Ovary (tissue), 9 donors: Measurements from ENCODE around the gene SLC22A1. TPM values are rescaled to one million over a fixed set of nuclear protein-coding genes. Genes with fewer than 3 reads are reported as not detected.
"Not testable (repeated sequence)": the region's sequence is repeated elsewhere in the genome, so short reads cannot be mapped to it uniquely, and the experiment has no call there.

Experiments
- DNase-seq, 5 donors: peaks; one replicate each; pipeline ENCODE4 v3.0.0-alpha.2; 2019 to 2020
- H3K27ac ChIP-seq, 2 donors: fragments of 200-600 bp; one replicate each; pipeline versions ENCODE4 v1.5.1 to v1.8.0; 2019 to 2022
- H3K27me3 ChIP-seq: fragments of 200-600 bp; one replicate; pipeline ENCODE4 v1.8.0; 2022
- H3K36me3 ChIP-seq: fragments of 200-600 bp; sonication (generic); one replicate; pipeline ENCODE4 v1.5.1; 2019
- H3K4me1 ChIP-seq: one replicate; pipeline ENCODE4 v1.8.1; 2013; ENCODE audit warnings: mild to moderate bottlenecking, moderate library complexity; ENCODE audit not compliant: insufficient read depth
- H3K4me3 ChIP-seq: fragments of 200-600 bp; sonication (generic); one replicate; pipeline ENCODE4 v1.5.1; 2017
- H3K9me3 ChIP-seq, 2 donors: fragments of 200-600 bp in 1 of 2; sonication (generic) in 1 of 2; one replicate each; pipeline versions ENCODE4 v1.5.1 to v1.8.1; 2013 to 2019; ENCODE audit warnings: mild to moderate bottlenecking in 1 of 2, moderate library complexity in 1 of 2
- EP300 ChIP-seq: sonication (generic); formaldehyde crosslinking; IDR thresholded peaks from one replicate; pipeline ENCODE4 v1.6.1; 2017; ENCODE audit warnings: antibody characterized with exemption
- POLR2A ChIP-seq: fragments of 450-650 bp; IDR thresholded peaks from one replicate; pipeline ENCODE4 v1.6.1; 2017; ENCODE audit warnings: antibody characterized with exemption, mild to moderate bottlenecking, moderate library complexity
- WGBS, 3 donors: extraction: QIAGEN DNeasy Blood & Tissue Kit in 1 of 3; methylation state at CpG; one replicate each; pipeline versions ENCODE4 v1.1.5 to v1.1.7; 2013 to 2017; 5-methylcytosine and 5-hydroxymethylcytosine counted together
- intact Hi-C, 4 donors: fragments of 100-400 bp; cut with DNase I; formaldehyde crosslinking; loops; one replicate each; pipeline versions ENCODE4 v1.11.0 to v1.15.1; 2022 to 2023
- polyA plus RNA-seq, 2 donors: library from polyadenylated mRNA; stranded (reverse); fragments of 200-250 nt in 1 of 2; fragments of 350-450 nt in 1 of 2; fragmentation: Illumina TruSeq in 1 of 2; extraction: RNeasy Lipid Tissue Mini Kit (QIAGEN cat#74804) in 1 of 2; gene quantifications; one replicate each; pipeline ENCODE4 v1.2.3, GENCODE V29; 2013 to 2014
- total RNA-seq, 7 donors: library from RNA; depleted of rRNA in 2 of 7; stranded (reverse); fragments of >200 nt in 2 of 7; fragmentation: NEBNext Ultra II Directional in 3 of 7; extraction: Animal tissue kit (Norgen Biotek cat#: 25700) in 3 of 7; gene quantifications; one replicate each; pipeline versions ENCODE4 v1.1.0 to v1.2.4, GENCODE V29; 2016 to 2023
- TF ChIP-seq, protein P1 (sequence below), 3 donors: fragments of 450-650 bp in 2 of 3; fragments of 200-600 bp in 1 of 3; IDR thresholded peaks; one replicate each; pipeline versions ENCODE4 v1.5.1 to v1.8.0; 2016 to 2022; ENCODE audit warnings: antibody characterized with exemption in 3 of 3, mild to moderate bottlenecking in 1 of 3
- donor health status: DM: no; HTN: no; CAD: no; lungs with moderate emphysema.
- donor health status: DM: no; HTN: no; CAD: no.
- donor health status: Bipolar disorder and iron deficiency.
- donor health status: DM: yes; HTN: yes; CAD: no.
- donor health status: DM: no; HTN: no; CAD: no.
- donor health status: DM: yes; HTN: yes; CAD: no.

Gene SLC22A1
- total and polyA plus RNA-seq, 9 donors: 0.23 to 2.4 (median 1.1) TPM; not detected in 1

DNA sequence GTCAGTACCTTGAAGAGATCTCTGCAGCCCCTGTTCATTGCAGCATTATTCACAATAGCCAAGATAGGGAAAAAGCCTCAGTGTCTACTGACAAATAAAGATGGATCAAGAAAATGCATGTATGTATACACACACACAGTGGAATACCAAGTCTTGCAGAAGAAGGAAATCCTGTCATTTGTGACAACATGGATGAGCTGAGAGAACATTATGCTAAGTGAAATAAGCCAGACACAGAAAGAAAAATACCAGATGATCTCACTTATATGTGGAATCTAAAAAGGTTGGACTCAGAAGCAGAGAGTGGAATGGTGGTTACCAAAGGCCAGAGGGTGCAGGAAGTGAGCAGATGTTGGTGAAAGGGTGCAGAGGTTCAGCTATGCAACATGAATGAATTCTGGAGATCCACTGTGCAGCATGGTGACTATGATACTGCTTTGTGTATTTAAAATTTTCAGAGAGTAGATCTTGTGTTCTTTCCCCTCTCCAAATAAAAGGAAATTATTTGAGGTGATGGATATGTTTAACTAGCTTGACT, 11.0 kb upstream of the SLC22A1 start:
- Histone ChIP-seq H3K27ac (no peak overlapping the region), H3K9me3 (no peaks in the 10 kb centered on the region), H3K36me3 (no peaks in the 10 kb centered on the region), H3K27me3 (no peaks in the 10 kb centered on the region), H3K4me1 (no peaks in the 10 kb centered on the region), H3K4me3 (no peak overlapping the region)
- no peak for TF ChIP-seq POLR2A
- TF ChIP-seq, protein P1, sequence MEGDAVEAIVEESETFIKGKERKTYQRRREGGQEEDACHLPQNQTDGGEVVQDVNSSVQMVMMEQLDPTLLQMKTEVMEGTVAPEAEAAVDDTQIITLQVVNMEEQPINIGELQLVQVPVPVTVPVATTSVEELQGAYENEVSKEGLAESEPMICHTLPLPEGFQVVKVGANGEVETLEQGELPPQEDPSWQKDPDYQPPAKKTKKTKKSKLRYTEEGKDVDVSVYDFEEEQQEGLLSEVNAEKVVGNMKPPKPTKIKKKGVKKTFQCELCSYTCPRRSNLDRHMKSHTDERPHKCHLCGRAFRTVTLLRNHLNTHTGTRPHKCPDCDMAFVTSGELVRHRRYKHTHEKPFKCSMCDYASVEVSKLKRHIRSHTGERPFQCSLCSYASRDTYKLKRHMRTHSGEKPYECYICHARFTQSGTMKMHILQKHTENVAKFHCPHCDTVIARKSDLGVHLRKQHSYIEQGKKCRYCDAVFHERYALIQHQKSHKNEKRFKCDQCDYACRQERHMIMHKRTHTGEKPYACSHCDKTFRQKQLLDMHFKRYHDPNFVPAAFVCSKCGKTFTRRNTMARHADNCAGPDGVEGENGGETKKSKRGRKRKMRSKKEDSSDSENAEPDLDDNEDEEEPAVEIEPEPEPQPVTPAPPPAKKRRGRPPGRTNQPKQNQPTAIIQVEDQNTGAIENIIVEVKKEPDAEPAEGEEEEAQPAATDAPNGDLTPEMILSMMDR (IDR thresholded peaks at IDR 0.05): no peak
- no peak for TF ChIP-seq EP300
- intact Hi-C loops: no loop called here
- DNase-seq: no peak

DNA sequence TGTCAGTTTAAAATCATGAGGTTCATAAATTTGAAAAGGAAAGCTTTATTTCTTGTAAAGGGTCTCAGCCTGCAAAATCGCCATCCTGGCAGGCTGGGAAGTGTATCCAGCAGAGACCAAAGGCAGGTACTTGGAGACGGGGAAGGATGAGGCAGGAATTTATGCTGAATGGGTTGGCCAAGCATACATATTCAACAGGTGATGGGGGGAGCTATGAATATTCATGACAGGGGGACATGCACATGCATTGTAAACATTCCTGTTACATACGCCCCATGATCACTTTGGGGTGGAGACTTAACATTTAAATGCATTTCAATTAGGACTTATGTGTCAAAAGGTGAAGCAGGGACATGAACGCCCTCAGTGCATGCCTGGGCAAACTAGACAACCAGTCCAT, 9.8 kb upstream of the SLC22A1 start:
- Histone ChIP-seq H3K4me1 (no peaks in the 10 kb centered on the region), H3K27me3 (no peaks in the 10 kb centered on the region), H3K9me3 (no peaks in the 10 kb centered on the region), H3K36me3 (no peaks in the 10 kb centered on the region), H3K27ac (no peak overlapping the region), H3K4me3 (no peak overlapping the region)
- no peak for DNase-seq
- 79 to 89% (median 87%) methylated on average over 4 of the region's 4 CpGs for WGBS, 3 donors
- no peak for TF ChIP-seq POLR2A
- TF ChIP-seq, protein P1 (IDR thresholded peaks at IDR 0.05): no peak
- TF ChIP-seq EP300: no peak
- intact Hi-C loops: no loop called here

DNA sequence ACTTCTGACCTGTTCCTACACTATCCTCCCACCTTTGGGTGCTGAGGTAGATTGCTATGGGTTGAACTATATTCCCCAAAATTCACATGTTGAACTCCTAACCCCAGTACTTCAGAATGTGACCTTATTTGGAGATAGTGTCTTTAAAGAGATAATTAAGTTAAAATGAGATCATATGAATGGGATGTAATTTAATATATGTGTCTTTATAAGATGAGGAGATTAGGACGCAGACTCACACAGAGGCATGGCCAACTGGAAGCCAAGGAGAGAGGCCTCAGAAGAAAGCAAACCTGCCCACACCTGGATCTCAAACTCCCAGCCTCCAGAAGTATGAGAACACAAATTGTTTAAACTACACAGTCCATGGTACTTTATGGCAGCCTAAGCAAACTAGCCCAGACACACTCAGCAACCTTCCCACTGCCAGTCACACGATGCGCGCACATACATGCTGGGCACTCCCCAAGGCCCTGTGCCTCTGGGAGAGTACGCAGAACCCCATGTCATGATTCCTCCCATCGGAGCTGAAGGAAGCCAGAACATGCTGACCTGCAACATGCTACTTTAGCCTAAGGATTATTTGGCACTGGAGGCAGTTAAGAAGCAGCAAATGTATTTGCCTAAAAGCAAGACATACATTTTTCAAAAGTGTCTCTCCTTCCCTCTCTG, 8.9 kb upstream of the SLC22A1 start:
- Histone ChIP-seq H3K27me3 (no peaks in the 10 kb centered on the region), H3K4me1 (no peaks in the 10 kb centered on the region), H3K9me3 (no peaks in the 10 kb centered on the region), H3K4me3 (no peak overlapping the region), H3K27ac (no peak overlapping the region), H3K36me3 (no peaks in the 10 kb centered on the region)
- WGBS, 3 donors: 88 to 93% (median 91%) methylated on average over 6 of the region's 6 CpGs
- TF ChIP-seq POLR2A: no peak
- TF ChIP-seq, protein P1 (IDR thresholded peaks at IDR 0.05): no peak
- TF ChIP-seq EP300: no peak
- intact Hi-C loops: no loop called here
- no peak for DNase-seq

DNA sequence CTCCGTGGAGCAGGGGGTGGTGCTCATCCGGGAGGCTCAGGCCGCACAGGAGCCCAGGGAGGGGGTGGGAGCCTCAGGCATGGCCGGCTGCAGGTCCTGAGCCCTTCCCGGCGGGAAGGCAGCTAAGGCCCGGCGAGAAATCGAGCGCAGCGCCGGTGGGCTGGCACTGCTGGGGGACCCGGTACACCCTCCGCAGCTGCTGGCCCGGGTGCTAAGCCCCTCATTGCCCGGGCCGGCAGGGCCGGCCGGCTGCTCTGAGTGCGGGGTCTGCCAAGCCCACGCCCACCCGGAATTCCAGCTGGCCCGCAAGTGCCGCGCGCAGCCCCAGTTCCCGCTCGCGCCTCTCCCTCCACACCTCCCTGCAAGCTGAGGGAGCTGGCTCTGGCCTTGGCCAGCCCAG, 7.1 kb upstream of the SLC22A1 start:
- DNase-seq, H3K4me3 ChIP-seq, intact Hi-C loops, H3K27me3 ChIP-seq, H3K36me3 ChIP-seq, H3K4me1 ChIP-seq, H3K27ac ChIP-seq, H3K9me3 ChIP-seq: not testable (repeated sequence)
- 95 to 97% (median 97%) methylated on average over 28 to 29 of the region's 29 CpGs for WGBS, 3 donors

DNA sequence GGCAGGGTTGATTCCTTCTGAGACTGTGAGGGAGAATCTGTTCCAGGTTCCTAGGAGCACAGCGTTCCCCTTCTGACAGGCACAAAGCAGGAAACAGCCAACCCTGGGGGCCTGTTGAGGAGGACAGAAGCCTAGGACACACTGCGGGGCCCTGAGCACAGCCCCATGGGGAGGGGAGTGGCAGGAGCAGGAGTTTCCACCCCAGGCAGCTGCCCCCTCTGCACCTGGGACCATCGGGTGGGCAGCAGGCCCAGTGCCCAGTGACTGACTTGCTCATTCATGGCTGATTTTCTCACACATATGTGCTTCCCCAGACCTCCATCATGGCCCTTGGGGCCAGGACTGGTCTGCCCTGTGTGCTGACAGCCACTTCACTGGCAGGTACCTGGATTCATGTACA, 6.2 kb upstream of the SLC22A1 start:
- TF ChIP-seq, protein P1 (IDR thresholded peaks at IDR 0.05): no peak
- TF ChIP-seq POLR2A: no peak
- no peak for TF ChIP-seq EP300
- Histone ChIP-seq H3K9me3 (no peaks in the 10 kb centered on the region), H3K4me1 (no peaks in the 10 kb centered on the region), H3K27ac (no peak overlapping the region), H3K36me3 (no peaks in the 10 kb centered on the region), H3K4me3 (no peak overlapping the region), H3K27me3 (no peaks in the 10 kb centered on the region)
- intact Hi-C loops: no loop called here
- DNase-seq: no peak
- 97 to 98% (median 97%) methylated on average over 3 of the region's 3 CpGs for WGBS, 3 donors
